ENCODE data around the gene KIF3A.

- TF ChIP-seq CTCF (IDR thresholded peaks at IDR 0.05) (no peak), POLR2A (IDR thresholded peaks at IDR 0.05) (no peak)
Observed at GRCh38 chr5:132787076-132787475, 49.7 kb upstream of the KIF3A start.

Measured in testis (tissue), 2 donors.